Measurements from ENCODE around the gene IL6R. TPM values are rescaled to one million over a fixed set of nuclear protein-coding genes. Genes with fewer than 3 reads are reported as not detected.

Gene IL6R
- total and polyA plus RNA-seq, 2 experiments from 2014 or later, result 35.1 to 38.5 TPM

GRCh38 chr1:154433161-154433764 lies 28.1 kb downstream of the IL6R start:
- Histone ChIP-seq H4K20me1 (ENCODE audit: insufficient read depth, poor library complexity, severe bottlenecking) (no peaks in the 10 kb centered on the region), H3K36me3 (replicated peaks; ENCODE audit: insufficient read depth, low read depth) (no peaks in the 10 kb centered on the region), H3K27ac (peak overlapping the region; percentile 79), H3K27me3 (no peaks in the 10 kb centered on the region), H2AFZ (no peak overlapping the region), H3K4me2 (no peak overlapping the region), H3K79me2 (peaks cover 5% of the 10 kb centered on the region), H3K9me2 (replicated peaks; ENCODE audit: insufficient read depth) (no peaks in the 10 kb centered on the region), H3K4me3 (no peak overlapping the region), H3K9me3 (ENCODE audit: low read depth) (no peaks in the 10 kb centered on the region), H3K4me1 (ENCODE audit: insufficient read depth) (peaks cover 29% of the 10 kb centered on the region)
- no peak for DNase-seq (ENCODE audit: low spot score)
- no peak for TF ChIP-seq EZH2phosphoT487 (IDR thresholded peaks at IDR 0.05; ENCODE audit: low read depth, severe bottlenecking, unreplicated experiment)
- WGBS (ENCODE audit: low lambda C conversion rate, missing lambda C conversion rate), result 79% methylated on average over 9 of the region's 9 CpGs

- peak overlapping the region; percentile 40 for H3K4me2 ChIP-seq
- TF ChIP-seq CTCF (IDR thresholded peaks at IDR 0.05; ENCODE audit: poor library complexity) (no peak), EZH2phosphoT487 (IDR thresholded peaks at IDR 0.05; ENCODE audit: low read depth, severe bottlenecking, unreplicated experiment) (no peak), EZH2 (IDR thresholded peaks at IDR 0.05; ENCODE audit: borderline replicate concordance) (no peak)
- H3K9me2 ChIP-seq (replicated peaks; ENCODE audit: insufficient read depth), result no peaks in the 10 kb centered on the region
- no peaks in the 10 kb centered on the region for H3K9me3 ChIP-seq (ENCODE audit: low read depth)
- no peak overlapping the region for H3K4me3 ChIP-seq
- H3K4me1 ChIP-seq (ENCODE audit: insufficient read depth), result peaks cover 30% of the 10 kb centered on the region
- H3K79me2 ChIP-seq, result peaks cover 3% of the 10 kb centered on the region
- peak overlapping the region; percentile 79 for H3K27ac ChIP-seq
- 69% methylated on average over 18 of the region's 18 CpGs for WGBS (ENCODE audit: low lambda C conversion rate, missing lambda C conversion rate)
- DNase-seq (ENCODE audit: low spot score), result no peak
- no peaks in the 10 kb centered on the region for H3K27me3 ChIP-seq
- no peak overlapping the region for H2AFZ ChIP-seq
- no peaks in the 10 kb centered on the region for H4K20me1 ChIP-seq (ENCODE audit: insufficient read depth, poor library complexity, severe bottlenecking)
- no peaks in the 10 kb centered on the region for H3K36me3 ChIP-seq (replicated peaks; ENCODE audit: insufficient read depth, low read depth)
Observed at GRCh38 chr1:154434346-154435085, 29.4 kb downstream of the IL6R start.

GRCh38 chr1:154435599-154436200 lies 30.6 kb downstream of the IL6R start:
- Histone ChIP-seq H3K36me3 (replicated peaks; ENCODE audit: insufficient read depth, low read depth) (no peaks in the 10 kb centered on the region), H3K9me3 (ENCODE audit: low read depth) (no peaks in the 10 kb centered on the region), H3K4me1 (ENCODE audit: insufficient read depth) (peaks cover 18% of the 10 kb centered on the region), H3K4me2 (no peak overlapping the region), H3K79me2 (no peaks in the 10 kb centered on the region), H3K27ac (no peak overlapping the region), H4K20me1 (ENCODE audit: insufficient read depth, poor library complexity, severe bottlenecking) (no peaks in the 10 kb centered on the region), H3K9me2 (replicated peaks; ENCODE audit: insufficient read depth) (no peaks in the 10 kb centered on the region), H3K27me3 (no peaks in the 10 kb centered on the region), H3K4me3 (no peak overlapping the region), H2AFZ (no peak overlapping the region)
- DNase-seq (ENCODE audit: low spot score), result no peak
- no peak for TF ChIP-seq EZH2phosphoT487 (IDR thresholded peaks at IDR 0.05; ENCODE audit: low read depth, severe bottlenecking, unreplicated experiment)
- TF ChIP-seq CTCF (IDR thresholded peaks at IDR 0.05; ENCODE audit: poor library complexity), result no peak
- TF ChIP-seq EZH2 (IDR thresholded peaks at IDR 0.05; ENCODE audit: borderline replicate concordance), result no peak
- WGBS (ENCODE audit: low lambda C conversion rate, missing lambda C conversion rate), result 95% methylated on average over 15 of the region's 15 CpGs

- Histone ChIP-seq H3K4me3 (no peak overlapping the region), H3K4me2 (no peak overlapping the region), H2AFZ (no peak overlapping the region), H3K36me3 (replicated peaks; ENCODE audit: insufficient read depth, low read depth) (no peaks in the 10 kb centered on the region), H3K27ac (no peak overlapping the region), H3K27me3 (no peaks in the 10 kb centered on the region), H3K9me3 (ENCODE audit: low read depth) (no peaks in the 10 kb centered on the region), H4K20me1 (ENCODE audit: insufficient read depth, poor library complexity, severe bottlenecking) (no peaks in the 10 kb centered on the region), H3K4me1 (ENCODE audit: insufficient read depth) (peaks cover 13% of the 10 kb centered on the region), H3K79me2 (no peaks in the 10 kb centered on the region), H3K9me2 (replicated peaks; ENCODE audit: insufficient read depth) (no peaks in the 10 kb centered on the region)
- TF ChIP-seq EZH2phosphoT487 (IDR thresholded peaks at IDR 0.05; ENCODE audit: low read depth, severe bottlenecking, unreplicated experiment) (no peak), EZH2 (IDR thresholded peaks at IDR 0.05; ENCODE audit: borderline replicate concordance) (no peak), CTCF (IDR thresholded peaks at IDR 0.05; ENCODE audit: poor library complexity) (no peak)
- WGBS (ENCODE audit: low lambda C conversion rate, missing lambda C conversion rate), result 80% methylated on average over 9 of the region's 9 CpGs
- DNase-seq (ENCODE audit: low spot score), result no peak
Observed at GRCh38 chr1:154436433-154436832, 31.3 kb downstream of the IL6R start.
